Measurements from ENCODE around the gene ASTN2.

ASTN2 gene, protein sequence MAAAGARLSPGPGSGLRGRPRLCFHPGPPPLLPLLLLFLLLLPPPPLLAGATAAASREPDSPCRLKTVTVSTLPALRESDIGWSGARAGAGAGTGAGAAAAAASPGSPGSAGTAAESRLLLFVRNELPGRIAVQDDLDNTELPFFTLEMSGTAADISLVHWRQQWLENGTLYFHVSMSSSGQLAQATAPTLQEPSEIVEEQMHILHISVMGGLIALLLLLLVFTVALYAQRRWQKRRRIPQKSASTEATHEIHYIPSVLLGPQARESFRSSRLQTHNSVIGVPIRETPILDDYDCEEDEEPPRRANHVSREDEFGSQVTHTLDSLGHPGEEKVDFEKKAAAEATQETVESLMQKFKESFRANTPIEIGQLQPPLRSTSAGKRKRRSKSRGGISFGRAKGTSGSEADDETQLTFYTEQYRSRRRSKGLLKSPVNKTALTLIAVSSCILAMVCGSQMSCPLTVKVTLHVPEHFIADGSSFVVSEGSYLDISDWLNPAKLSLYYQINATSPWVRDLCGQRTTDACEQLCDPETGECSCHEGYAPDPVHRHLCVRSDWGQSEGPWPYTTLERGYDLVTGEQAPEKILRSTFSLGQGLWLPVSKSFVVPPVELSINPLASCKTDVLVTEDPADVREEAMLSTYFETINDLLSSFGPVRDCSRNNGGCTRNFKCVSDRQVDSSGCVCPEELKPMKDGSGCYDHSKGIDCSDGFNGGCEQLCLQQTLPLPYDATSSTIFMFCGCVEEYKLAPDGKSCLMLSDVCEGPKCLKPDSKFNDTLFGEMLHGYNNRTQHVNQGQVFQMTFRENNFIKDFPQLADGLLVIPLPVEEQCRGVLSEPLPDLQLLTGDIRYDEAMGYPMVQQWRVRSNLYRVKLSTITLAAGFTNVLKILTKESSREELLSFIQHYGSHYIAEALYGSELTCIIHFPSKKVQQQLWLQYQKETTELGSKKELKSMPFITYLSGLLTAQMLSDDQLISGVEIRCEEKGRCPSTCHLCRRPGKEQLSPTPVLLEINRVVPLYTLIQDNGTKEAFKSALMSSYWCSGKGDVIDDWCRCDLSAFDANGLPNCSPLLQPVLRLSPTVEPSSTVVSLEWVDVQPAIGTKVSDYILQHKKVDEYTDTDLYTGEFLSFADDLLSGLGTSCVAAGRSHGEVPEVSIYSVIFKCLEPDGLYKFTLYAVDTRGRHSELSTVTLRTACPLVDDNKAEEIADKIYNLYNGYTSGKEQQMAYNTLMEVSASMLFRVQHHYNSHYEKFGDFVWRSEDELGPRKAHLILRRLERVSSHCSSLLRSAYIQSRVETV (N-terminal part only)

DNA sequence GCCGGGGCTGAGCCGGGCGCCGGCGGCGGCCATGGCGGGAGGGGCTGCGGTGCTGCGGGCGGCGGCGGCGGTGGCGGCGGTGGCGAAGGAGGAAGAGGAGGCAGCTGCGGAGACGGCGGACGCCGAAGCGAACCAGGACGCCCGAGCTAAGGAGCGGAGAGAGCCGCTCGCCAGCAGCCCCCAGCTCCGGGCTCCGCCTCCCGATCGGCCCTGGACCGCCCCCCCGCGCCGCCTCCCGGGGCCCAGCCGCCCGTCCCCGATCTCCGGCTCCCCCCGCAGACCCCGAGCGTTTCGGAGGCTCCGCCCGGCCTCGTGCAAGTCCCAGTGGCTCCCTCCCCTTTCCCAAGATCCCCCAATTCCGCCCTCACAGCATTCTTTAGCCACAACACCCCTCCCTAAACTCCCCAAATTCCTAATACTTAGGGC is at the start of gene ASTN2:
TSS of gene ASTN2 (minus strand) at position 152 of the 426 bp plus-strand sequence. CDS start at position 33, 119 bp downstream.
- DNase-seq (ENCODE audit: low read depth, low spot score), result peak; percentile 3

DNA sequence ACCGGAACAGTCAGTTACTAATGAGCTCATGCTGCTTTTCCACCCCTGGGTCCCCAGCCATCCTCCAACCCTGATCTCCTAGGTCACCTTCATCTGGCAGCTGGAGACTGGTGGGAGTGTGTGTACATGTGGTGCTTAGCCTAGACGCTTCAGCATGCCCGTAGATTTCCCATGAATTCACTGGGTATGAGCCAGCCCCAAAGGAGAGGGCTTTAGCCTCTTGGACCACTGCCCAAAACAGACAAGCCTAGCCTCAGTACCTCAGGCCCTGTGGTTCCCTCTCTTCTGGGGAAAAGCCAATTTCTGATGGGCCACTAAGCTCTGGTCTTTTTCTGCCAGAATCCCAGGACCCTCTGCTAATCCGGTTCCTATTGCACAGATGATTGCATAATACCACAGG is 48.0 kb upstream of the ASTN2 start:
- no peak for DNase-seq (ENCODE audit: low read depth, low spot score)

DNA sequence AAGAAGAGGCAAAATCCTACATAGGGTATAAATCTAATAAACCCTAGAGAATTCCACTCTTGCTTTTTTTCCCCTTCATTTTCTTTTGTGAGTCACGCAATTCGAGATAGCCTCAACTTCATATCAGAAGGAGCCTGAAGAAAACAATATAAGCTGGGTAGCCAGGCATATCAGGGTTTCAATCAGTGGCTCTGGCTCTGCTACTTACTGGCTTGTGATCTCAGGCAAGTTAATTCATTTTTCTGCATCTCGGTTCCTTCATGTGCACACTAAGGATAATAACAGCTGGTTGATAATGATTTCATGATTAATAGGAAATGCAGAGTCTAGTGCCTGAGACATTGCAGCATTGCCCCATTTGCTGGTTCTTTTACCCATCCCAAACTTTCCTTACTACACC is 46.5 kb upstream of the ASTN2 start:
- DNase-seq (ENCODE audit: low read depth, low spot score), result no peak

DNA sequence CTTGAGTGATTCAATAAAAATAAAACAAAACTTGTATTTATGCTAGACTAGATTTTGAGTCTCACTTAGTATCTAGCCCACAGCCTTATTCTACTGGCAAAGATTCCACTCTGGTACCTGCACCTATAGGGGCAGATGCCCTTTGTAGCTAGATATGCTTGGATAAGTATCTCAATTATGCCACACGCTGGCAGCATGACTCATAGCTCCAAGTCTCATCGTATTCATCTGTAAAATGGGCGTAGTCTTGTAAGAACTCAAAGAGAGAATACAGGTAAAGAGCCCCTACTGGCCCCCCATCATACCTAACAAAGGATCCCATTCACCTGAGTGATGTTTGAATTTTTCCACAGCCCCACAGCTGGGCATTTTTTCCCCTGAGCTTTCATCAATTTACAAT is 45.9 kb upstream of the ASTN2 start:
- no peak for DNase-seq (ENCODE audit: low read depth, low spot score)

DNA sequence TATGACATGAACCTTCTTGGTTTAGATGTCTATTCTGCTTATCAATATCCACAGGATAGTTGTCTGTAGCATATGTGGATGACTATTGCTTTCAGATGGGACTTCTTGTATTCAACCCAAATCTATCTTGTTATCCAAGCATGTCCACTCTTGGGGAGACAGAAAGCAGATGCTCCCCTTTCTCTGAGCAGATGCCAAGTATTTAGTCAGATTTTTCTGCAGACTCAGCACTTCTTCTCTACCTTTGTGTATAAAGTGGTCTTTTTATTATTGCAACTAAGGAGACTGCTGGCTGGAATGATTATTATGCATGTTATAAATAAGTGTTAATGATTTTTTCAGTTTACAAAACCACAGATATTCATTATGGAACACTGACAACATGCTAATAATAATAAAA is 45.1 kb upstream of the ASTN2 start:
- DNase-seq (ENCODE audit: low read depth, low spot score), result no peak

DNA sequence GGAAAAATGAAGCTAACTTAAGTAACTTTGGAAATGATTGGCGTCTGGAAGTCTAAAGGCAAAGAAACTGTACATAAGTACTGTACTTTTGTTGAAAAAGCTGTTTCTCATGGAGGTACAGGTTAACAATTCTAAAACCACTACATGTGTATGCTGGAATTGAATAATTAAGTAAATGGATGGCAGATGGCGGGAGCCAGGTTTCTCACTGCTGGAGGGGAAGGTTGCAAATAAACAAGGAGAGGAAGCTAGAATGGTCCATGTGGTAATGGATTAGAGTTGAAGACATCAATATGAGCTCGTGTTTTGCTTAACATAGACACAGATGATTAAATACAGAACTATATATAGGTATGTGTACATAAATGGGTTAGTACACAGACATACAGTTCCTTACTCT is 43.2 kb upstream of the ASTN2 start:
- no peak for DNase-seq (ENCODE audit: low read depth, low spot score)

DNA sequence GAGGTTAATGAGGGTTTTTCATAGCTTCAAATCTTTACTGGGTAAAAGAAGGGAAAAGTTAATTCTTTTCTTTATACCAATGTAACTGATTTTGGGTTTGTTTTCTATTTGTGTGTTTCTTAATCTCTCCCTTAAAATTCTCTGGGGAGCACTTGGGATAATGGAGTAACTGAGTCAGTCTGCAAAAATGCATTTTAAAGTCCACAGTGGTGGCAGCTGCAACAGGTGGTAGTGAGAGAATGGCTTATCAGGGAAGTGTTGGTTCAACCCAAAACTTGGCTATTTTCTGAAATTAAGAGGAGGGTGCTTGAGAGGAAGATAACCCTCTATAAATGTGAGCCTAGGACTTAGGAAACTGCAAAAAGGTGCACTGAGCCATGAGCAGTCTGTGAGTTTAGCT is 39.9 kb upstream of the ASTN2 start:
- DNase-seq (ENCODE audit: low read depth, low spot score), result no peak

DNA sequence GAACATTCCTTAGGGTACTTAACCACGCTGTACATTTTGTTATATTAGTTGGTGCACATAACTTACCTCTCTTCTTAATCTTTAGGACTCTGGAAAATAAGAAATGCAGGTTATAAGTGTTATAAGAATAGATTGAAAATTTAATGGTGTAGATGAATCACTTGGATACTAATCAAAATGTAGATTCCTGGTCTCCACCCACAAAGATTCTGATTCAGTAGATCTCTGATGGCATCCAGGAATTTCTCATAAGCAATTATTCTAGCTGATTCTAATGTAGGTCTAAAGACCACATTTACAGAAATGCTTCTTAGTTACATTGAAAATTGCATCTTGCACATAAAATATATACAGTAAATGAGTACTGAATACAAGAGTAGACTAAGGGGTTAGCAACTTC is 38.9 kb upstream of the ASTN2 start:
- DNase-seq (ENCODE audit: low read depth, low spot score), result no peak

DNA sequence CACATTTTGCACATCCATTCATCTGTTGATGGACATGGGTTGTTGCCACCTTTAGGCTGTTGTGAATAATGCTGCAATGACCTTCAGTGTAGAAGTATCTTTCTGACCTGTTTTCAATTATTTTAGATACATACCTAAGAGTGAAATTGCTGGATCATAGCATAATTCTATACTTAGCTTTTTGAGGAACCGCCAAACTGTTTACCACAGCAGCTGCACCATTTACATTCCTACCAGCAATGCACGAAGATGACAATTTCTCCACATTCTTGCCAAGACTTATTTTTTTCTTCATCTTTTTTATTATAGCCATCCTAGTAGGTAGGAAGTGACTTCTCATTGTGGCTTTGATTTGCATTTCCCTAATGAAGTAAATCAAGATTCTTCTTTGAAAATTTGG is 36.5 kb upstream of the ASTN2 start:
- DNase-seq (ENCODE audit: low read depth, low spot score), result no peak

DNA sequence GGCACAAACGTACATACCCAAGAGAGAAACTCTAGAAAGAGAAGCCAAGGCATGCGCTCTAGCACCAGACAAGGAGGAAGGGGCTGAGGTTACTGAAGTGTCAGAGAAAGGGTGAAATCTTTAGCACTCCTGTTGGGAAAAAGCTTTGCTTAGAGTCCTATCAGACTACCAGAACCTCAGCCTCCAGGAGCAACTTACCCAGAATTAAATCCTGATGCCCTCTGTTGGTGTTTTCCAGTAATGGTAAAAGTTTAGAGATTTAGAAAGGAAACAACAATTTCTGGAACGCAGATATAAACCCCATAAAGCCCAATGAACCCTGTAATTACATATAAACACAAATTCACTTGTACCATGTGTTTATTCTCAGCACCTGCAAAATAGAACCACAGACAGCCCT is 33.2 kb upstream of the ASTN2 start:
- no peak for DNase-seq (ENCODE audit: low read depth, low spot score)

DNA sequence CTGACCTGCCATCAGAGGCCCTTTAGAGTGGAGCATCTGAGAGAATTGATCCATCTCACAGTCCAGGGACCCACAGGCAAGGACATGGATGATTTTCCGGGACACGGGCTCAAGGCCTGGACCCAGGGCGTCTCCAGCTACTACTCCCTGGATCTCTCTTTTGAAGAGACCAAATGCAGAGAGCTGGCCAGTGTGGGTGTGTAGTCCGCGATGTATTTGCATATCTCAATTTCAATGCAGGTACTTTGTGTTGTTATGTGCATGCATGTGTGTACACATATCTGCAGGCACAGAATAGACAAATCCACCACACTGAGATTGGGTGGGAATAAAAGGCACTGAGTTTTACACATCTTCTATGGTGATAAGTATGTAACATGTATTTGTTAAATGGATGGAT is 30.8 kb upstream of the ASTN2 start:
- DNase-seq (ENCODE audit: low read depth, low spot score), result no peak

DNA sequence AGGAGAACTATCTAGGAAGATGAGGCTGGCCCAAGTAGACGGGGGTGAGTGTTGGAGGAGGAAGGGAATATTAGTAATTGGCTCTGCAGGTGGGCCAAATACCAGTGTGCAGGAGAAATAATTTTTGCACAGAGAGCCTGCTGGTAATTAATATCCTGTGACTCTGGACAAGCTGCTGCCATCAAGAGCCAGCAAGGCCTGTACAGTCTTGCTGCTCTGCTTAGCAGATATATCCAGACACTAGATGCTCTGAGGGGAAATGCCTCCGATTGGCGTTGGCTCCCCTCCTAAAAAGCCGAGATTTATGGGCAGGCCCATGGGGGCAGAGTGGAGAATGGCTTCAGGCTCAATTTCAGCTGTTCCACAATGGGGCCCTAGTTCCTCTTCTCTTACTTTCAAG is 29.6 kb upstream of the ASTN2 start:
- DNase-seq (ENCODE audit: low read depth, low spot score), result no peak

DNA sequence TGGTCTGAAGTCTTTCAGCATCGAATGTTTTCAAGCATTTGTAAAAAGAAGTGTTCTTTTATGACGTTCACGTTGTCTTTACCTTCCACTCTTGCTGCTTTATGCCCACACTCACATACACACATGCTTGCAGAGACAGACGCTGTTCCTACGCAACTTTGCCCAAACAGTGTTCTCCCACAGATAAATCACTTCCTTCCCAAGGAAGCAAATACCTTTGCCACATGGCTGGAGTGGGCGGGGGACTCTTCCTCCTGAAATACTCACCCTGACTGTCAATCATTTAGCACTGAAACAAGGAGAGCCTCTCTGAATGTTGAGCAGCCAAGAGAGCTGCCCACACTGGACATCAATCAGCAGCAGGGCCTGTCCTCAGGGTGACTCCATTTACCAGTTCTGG is 22.4 kb upstream of the ASTN2 start:
- no peak for DNase-seq (ENCODE audit: low read depth, low spot score)

DNA sequence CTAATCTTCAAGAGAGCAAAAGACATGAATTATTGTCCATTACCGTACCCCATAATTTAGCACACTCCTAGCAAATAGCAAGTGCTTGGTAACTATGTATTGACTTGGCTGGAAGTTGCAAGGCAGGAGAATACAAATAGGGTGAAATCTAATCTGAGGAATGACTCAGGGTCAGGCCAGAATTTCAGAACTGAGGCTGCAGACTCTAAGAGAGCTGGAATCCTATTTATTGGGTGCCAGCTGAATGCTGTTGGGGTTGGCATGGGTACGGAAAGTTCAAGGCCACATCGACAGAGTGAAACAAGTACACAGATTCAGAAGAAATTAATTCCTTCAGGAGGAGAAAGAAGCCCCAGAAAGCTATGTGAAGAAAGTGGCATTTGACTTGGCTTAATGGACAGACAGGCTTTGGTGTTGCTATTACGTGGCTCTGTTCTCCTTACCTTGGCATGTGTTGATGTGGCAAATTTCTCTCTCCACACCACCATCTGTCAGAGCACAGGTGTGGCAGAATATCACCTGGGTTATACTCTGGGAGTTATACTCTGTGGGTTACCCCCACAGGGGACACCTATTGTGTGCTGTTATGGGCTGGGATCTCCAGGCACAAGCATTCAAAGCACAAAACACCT is 20.9 kb upstream of the ASTN2 start:
- DNase-seq (ENCODE audit: low read depth, low spot score), result no peak

DNA sequence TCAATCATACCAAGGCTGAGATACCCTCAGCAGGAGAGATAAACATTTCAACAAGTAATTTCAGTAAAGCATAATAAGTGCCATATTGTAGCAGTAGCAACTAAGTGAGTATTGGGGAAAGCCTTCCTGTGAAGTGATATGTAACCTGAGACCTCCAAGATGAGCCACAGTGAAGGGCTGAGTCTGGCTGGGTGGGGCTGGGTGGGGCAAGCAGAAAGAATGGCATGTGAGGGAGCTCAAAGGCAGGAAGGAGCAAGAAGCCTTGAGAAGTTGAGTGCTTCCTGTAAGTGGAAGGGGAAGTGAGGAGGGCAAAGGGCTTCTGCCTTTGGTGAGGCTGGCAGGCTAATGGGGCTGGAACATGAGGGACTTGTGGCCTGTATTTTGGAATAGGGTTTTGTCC is 19.7 kb upstream of the ASTN2 start:
- DNase-seq (ENCODE audit: low read depth, low spot score), result peak; percentile 15

DNA sequence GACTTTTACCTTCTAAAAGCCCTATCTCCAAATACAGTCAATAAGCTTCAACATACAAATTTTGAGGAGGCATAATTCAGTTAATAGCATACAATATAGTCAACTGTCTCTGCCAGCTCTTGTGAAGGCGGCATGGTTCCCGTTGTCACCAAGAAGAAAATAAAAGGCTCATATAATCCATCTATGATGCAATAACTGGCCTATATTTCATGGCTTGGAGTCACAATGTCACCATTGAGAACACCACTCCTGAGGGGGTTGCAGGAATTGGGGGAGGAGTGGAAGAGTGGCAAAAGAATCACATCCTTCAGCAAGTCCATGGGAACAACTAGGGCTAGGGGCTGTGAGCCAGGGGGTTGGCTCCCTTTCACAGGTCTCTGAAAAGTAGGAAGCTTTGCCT is 16.0 kb upstream of the ASTN2 start:
- DNase-seq (ENCODE audit: low read depth, low spot score), result no peak

DNA sequence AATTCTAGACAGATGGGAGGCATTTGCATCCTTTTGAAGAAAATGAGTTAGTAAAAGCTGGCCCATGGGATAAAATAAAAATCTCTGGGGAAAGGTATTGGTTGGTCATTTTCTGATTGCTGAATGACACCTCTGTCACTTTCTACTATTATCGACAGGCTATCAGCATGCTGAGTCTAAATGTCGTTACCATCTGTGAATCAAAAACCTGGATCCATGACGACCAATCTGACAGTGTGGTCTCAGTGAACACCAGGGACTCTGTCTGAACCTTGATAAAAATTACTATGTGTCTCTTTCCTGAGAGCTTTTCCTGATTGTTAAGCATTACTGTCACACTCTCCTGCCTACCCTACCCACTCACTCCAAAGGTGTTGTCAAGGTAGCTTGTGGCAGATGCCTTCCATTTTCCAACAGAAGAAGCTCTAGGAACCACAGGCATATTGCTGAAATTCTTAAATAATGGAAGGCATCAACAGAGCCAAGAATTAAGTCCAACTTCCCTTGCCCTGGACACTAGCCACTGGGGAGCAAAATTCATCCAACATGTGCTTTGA is 12.6 kb upstream of the ASTN2 start:
- DNase-seq (ENCODE audit: low read depth, low spot score), result no peak

DNA sequence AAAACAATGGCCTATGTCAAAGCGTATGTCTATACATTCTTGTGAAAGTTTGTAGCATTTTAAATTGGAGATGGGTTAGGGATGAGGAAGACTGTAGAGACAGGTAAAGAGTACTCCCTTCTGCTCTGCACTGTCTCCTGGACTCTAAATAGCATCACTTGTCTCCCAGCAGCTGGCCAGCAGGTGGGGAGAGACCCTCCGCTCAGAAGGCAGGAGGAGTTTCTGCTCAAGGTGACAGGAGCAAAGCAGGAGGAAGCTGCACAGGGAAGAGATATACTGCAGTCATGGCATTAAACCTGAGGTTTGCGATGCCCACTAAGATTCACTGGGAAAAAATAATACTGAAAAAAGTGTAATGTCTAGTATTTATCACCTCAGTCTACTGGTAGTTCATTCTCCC is 10.7 kb upstream of the ASTN2 start:
- DNase-seq (ENCODE audit: low read depth, low spot score), result no peak

DNA sequence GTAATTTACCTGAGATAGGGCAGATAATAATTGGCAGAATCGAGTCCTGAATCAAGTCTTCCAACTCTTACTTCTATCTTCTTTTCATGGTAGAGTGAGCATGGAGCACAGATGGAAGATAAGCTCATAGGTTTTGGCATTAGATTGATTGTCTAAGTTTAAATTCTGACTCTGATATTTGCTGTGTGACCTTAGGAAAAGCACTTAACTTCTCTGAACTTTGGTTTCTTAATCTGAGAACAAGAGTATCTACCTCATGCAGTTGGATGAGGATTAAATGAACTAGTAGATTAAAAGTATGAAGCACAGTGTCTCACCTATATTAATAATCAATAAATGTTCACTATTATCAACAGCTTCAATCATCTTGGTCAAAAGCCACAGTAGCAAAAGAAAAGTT is 9.4 kb upstream of the ASTN2 start:
- DNase-seq (ENCODE audit: low read depth, low spot score), result no peak

DNA sequence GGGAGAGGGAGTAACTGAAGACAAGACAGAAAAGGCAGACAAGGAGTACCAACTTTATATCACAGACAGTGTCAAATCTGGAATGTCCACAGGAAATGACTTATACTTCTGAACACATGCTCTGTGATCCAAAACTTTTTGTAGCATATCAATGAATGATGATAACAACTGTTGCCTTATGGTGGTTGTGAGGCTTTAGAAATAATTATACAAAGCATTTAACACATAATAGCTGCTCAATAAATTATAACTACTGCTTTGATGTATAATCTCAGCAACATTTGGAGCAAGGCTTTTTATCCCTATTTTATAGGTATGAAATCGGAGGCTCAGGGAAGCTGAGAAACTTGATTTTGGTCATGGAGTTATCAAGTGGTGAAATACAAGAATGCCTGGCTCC is 3.3 kb upstream of the ASTN2 start:
- DNase-seq (ENCODE audit: low read depth, low spot score), result no peak

DNA sequence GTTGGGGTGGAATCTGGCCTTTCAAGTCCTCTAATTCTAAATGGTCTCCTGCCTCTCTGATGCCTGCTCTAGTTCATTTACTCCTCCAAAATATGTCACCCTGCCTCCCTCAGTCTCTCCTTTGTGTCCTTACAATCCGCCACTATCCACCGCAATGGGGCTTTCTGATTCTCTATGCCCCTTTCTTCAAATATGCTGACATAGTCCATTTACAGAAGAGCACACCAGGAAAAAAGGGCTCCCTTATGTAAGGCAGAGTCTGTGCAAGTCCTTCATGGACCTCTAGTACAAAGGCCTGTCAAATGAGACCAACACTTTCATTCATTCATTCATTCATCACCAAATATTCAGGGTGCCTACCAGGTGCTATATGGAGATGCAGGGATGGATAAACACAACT is 2.0 kb upstream of the ASTN2 start:
- no peak for DNase-seq (ENCODE audit: low read depth, low spot score)

Measured in ELF-1 (cell line).